NCI-H2029 (cell line): ENCODE data around the gene TOP3B.

ENCODE experiments used
- DNase-seq: peaks from one replicate; lab custom pipeline; 2025; lab: John Stamatoyannopoulos, UW

The TOP3B gene

GRCh38 chr22:22013559-22014284 lies 31.1 kb upstream of the TOP3B start:
- DNase-seq = no peak

GRCh38 chr22:22011964-22012363 lies 29.4 kb upstream of the TOP3B start:
- no peak for DNase-seq

GRCh38 chr22:22010358-22010757 lies 27.8 kb upstream of the TOP3B start:
- no peak for DNase-seq

- DNase-seq = no peak
These were observed 27.1 kb upstream of the TOP3B start for GRCh38 chr22:22009661-22010060.

GRCh38 chr22:22006596-22006990 lies 24.0 kb upstream of the TOP3B start:
- DNase-seq = no peak

- DNase-seq = no peak
These were observed 23.5 kb upstream of the TOP3B start for GRCh38 chr22:22005945-22006595.

- no peak for DNase-seq
These were observed 20.6 kb upstream of the TOP3B start for GRCh38 chr22:22003233-22003632.

- DNase-seq = no peak
These were observed 20.0 kb upstream of the TOP3B start for GRCh38 chr22:22002526-22003055.

GRCh38 chr22:22001664-22002525 lies 19.3 kb upstream of the TOP3B start:
- no peak for DNase-seq

- DNase-seq = no peak
These were observed 16.1 kb upstream of the TOP3B start for GRCh38 chr22:21998595-21999247.

GRCh38 chr22:21996175-21996720 lies 13.7 kb upstream of the TOP3B start:
- no peak for DNase-seq

GRCh38 chr22:21995660-21996059 lies 13.1 kb upstream of the TOP3B start:
- no peak for DNase-seq

- no peak for DNase-seq
These were observed 12.4 kb upstream of the TOP3B start for GRCh38 chr22:21994881-21995444.

GRCh38 chr22:21992593-21993237 lies 10.1 kb upstream of the TOP3B start:
- no peak for DNase-seq

GRCh38 chr22:21991774-21992173 lies 9.2 kb upstream of the TOP3B start:
- DNase-seq = no peak

- no peak for DNase-seq
These were observed 8.7 kb upstream of the TOP3B start for GRCh38 chr22:21991304-21991596.

GRCh38 chr22:21990445-21991303 lies 8.1 kb upstream of the TOP3B start:
- no peak for DNase-seq

- no peak for DNase-seq
These were observed 6.5 kb upstream of the TOP3B start for GRCh38 chr22:21989049-21989448.

- no peak for DNase-seq
These were observed 2.6 kb upstream of the TOP3B start for GRCh38 chr22:21985214-21985613.

- no peak for DNase-seq
These were observed 2.2 kb upstream of the TOP3B start for GRCh38 chr22:21984793-21985192.
